SU-DHL-6 (cell line): ENCODE data around the gene TPST2.

Experiments used
- H2AFZ ChIP-seq: fragments of 200-600 bp; sonication (generic); 2 replicates; pipeline ENCODE4 v1.6.1; 2014; ENCODE audit warnings: low read depth, mild to moderate bottlenecking, moderate library complexity, mixed read lengths, antibody characterized with exemption, low read length; ENCODE audit not compliant: severe bottlenecking
- H3F3A ChIP-seq: fragments of 200-600 bp; shearing (Covaris generic); 2 replicates; pipeline ENCODE4 v1.6.0; 2016; ENCODE audit warnings: antibody characterized with exemption, mild to moderate bottlenecking; ENCODE audit not compliant: insufficient read depth
- H3K27ac ChIP-seq: fragments of 200-600 bp; sonication (generic); 2 replicates; pipeline ENCODE4 v1.5.1; 2016; ENCODE audit warnings: low read depth, mild to moderate bottlenecking, low read length, moderate library complexity, mixed read lengths
- H3K27me3 ChIP-seq: fragments of 200-600 bp; sonication (generic), shearing (Covaris generic); 2 replicates; pipeline ENCODE4 v1.6.0; 2014; ENCODE audit warnings: mild to moderate bottlenecking, low read length
- H3K36me3 ChIP-seq: fragments of 200-600 bp; sonication (generic); 2 replicates; pipeline ENCODE4 v1.6.1; 2014; ENCODE audit warnings: mild to moderate bottlenecking, low read length, mixed read lengths
- H3K4me2 ChIP-seq: fragments of 300-600, 200-600 bp; shearing (Covaris generic), sonication (generic); 2 replicates; pipeline ENCODE4 v1.6.0; 2014; ENCODE audit warnings: low read length, low read depth, mild to moderate bottlenecking; ENCODE audit not compliant: poor library complexity, severe bottlenecking
- H3K4me3 ChIP-seq: fragments of 200-600 bp; sonication (generic); 2 replicates; pipeline ENCODE4 v1.5.1; 2014; ENCODE audit warnings: antibody characterized with exemption, low read length, mild to moderate bottlenecking, mixed read lengths; ENCODE audit not compliant: insufficient read depth, poor library complexity, severe bottlenecking
- H3K79me2 ChIP-seq: fragments of 200-600 bp; sonication (generic); 2 replicates; pipeline ENCODE4 v1.6.1; 2014; ENCODE audit warnings: mild to moderate bottlenecking, low read length, moderate library complexity; ENCODE audit not compliant: insufficient read depth
- H3K9ac ChIP-seq: fragments of 200-600 bp; sonication (generic); 2 replicates; pipeline ENCODE4 v1.7.0; 2014; ENCODE audit warnings: mild to moderate bottlenecking, low read length
- H3K9me2 ChIP-seq: fragments of 200-600 bp; sonication (generic); replicated peaks from 2 replicates; pipeline ENCODE4 v1.6.1; 2014; ENCODE audit warnings: low read length; ENCODE audit not compliant: insufficient read depth
- H3K9me3 ChIP-seq: fragments of 200-600 bp; sonication (generic); 2 replicates; pipeline ENCODE4 v1.6.1; 2014; ENCODE audit warnings: low read length, mixed read lengths; ENCODE audit not compliant: insufficient read depth
- H4K20me1 ChIP-seq: fragments of 200-600 bp; sonication (generic); 2 replicates; pipeline ENCODE4 v1.6.1; 2014; ENCODE audit warnings: low read depth, mild to moderate bottlenecking, antibody characterized with exemption, low read length, moderate library complexity, mixed read lengths
- CTCF ChIP-seq: fragments of 200-600 bp; sonication (generic); IDR thresholded peaks from one replicate; pipeline ENCODE4 v1.5.1; 2017; ENCODE audit warnings: antibody characterized with exemption, mild to moderate bottlenecking, low read length, moderate library complexity; ENCODE audit not compliant: insufficient read depth, poor library complexity, severe bottlenecking
- EZH2phosphoT487 ChIP-seq: fragments of 200-600 bp; sonication (generic), shearing (Covaris generic); conservative IDR thresholded peaks from 2 replicates; pipeline ENCODE4 v1.6.1; 2018; ENCODE audit warnings: mild to moderate bottlenecking, antibody characterized with exemption, low read length, moderate library complexity, mixed read lengths

The TPST2 gene

GRCh38 chr22:26573026-26573662 lies 16.8 kb downstream of the TPST2 start:
- H2AFZ ChIP-seq, result no peak overlapping the region
- H3K9me3 ChIP-seq, result no peaks in the 10 kb centered on the region
- H3K79me2 ChIP-seq, result peaks cover 9% of the 10 kb centered on the region
- H3K36me3 ChIP-seq, result no peaks in the 10 kb centered on the region
- H4K20me1 ChIP-seq, result no peaks in the 10 kb centered on the region
- no peak for TF ChIP-seq EZH2phosphoT487
- no peak for TF ChIP-seq CTCF
- no peak overlapping the region for H3K4me2 ChIP-seq
- no peak overlapping the region for H3K4me3 ChIP-seq
- no peaks in the 10 kb centered on the region for H3K27me3 ChIP-seq
- no peak overlapping the region for H3K9ac ChIP-seq
- no peak overlapping the region for H3K27ac ChIP-seq
- no peaks in the 10 kb centered on the region for H3F3A ChIP-seq
- H3K9me2 ChIP-seq, result no peaks in the 10 kb centered on the region

DNA sequence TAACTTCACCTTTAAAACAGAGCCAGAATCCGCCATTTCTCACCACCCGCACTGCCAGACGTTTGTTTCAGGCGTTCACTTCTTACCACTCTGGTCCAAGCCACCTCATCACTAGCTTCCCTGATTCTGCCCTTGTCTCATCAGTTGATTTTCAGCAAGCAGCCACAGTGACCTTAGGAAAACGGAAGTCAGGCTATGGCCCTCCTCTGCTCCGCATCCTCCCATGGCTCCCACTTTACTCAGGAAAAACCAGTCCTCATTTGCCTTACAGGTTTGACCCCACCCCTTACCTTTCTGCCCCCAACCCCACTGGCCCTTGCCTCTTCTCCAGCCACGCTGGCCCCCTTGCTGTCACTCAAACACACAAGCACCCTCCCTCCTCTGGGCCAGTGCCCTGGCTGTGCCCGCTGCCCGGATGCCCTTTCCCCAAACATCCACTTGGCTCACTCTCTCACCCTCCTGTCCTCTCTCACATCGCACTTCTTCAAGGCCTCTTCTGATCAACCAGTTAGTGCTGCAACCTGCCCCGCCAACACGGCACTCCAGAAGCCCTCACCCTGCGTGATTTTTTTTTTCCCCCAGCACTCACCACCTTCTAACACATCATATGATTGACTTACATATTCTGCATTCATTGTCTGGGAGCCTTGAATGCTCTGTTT lies 18.9 kb downstream of the TPST2 start:
- H3F3A ChIP-seq, result no peaks in the 10 kb centered on the region
- H3K4me3 ChIP-seq, result no peak overlapping the region
- peaks cover 16% of the 10 kb centered on the region for H3K79me2 ChIP-seq
- H2AFZ ChIP-seq, result no peak overlapping the region
- H3K9ac ChIP-seq, result no peak overlapping the region
- no peaks in the 10 kb centered on the region for H3K9me3 ChIP-seq
- no peak overlapping the region for H3K4me2 ChIP-seq
- H4K20me1 ChIP-seq, result no peaks in the 10 kb centered on the region
- H3K27ac ChIP-seq, result no peak overlapping the region
- no peaks in the 10 kb centered on the region for H3K9me2 ChIP-seq
- no peaks in the 10 kb centered on the region for H3K27me3 ChIP-seq
- TF ChIP-seq CTCF (no peak), EZH2phosphoT487 (no peak)
- H3K36me3 ChIP-seq, result no peaks in the 10 kb centered on the region

DNA sequence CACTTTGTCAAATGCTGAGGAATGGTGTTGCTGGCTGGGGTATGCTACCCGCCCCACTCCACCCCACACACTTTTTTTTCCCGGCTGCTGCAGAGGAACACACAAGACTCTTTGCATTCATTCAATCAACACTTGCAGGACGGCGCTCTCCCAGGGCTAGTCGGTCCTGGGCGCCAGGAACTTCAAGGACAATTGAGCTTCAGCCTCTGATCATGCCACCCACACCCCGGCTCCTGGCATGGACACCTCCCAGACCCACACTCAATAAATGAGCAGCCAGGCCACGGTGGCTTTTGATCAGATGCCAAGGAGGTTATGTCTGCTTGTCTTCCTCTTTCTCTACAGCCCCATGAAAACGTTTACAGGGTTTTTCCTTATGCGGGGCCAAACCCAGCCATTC lies 19.8 kb downstream of the TPST2 start:
- Histone ChIP-seq H3K9me3 (no peaks in the 10 kb centered on the region), H3K9ac (no peak overlapping the region)
- TF ChIP-seq CTCF (no peak), EZH2phosphoT487 (no peak)

More for the DNA sequence above, 19.8 kb downstream of the TPST2 start:
- Histone ChIP-seq H3K4me3 (no peak overlapping the region), H3K4me2 (no peak overlapping the region), H3F3A (no peaks in the 10 kb centered on the region), H3K9me2 (no peaks in the 10 kb centered on the region), H3K36me3 (no peaks in the 10 kb centered on the region), H3K27ac (no peak overlapping the region), H3K27me3 (no peaks in the 10 kb centered on the region), H2AFZ (no peak overlapping the region), H4K20me1 (no peaks in the 10 kb centered on the region), H3K79me2 (peaks cover 12% of the 10 kb centered on the region)
